Loucy (cell line): Measurements from ENCODE around the gene HOXA7.

Experiments used
- CTCF ChIP-seq: fragments of 200-600 bp; sonication (generic); conservative IDR thresholded peaks from 2 replicates; pipeline ENCODE4 v1.5.1; 2014; ENCODE audit warnings: mild to moderate bottlenecking, antibody characterized with exemption, low read length
- EZH2phosphoT487 ChIP-seq: fragments of 200-600 bp; IDR thresholded peaks from 2 replicates; pipeline ENCODE4 v1.6.1; 2018; ENCODE audit warnings: antibody characterized with exemption, mild to moderate bottlenecking, moderate library complexity, borderline replicate concordance

- no peak for TF ChIP-seq CTCF
- TF ChIP-seq EZH2phosphoT487, result no peak
These were observed 16.2 kb downstream of the HOXA7 start for GRCh38 chr7:27140126-27140857.
